Glutamatergic neuron (in vitro differentiated cells): ENCODE results near the gene CFAP141. TPM values are rescaled to one million over a fixed set of nuclear protein-coding genes. Genes with fewer than 3 reads are reported as not detected.

Experiments
- DNase-seq: peaks from one replicate; pipeline ENCODE4 v3.0.0; 2022
- H3K27ac Mint-ChIP-seq: one replicate; pipeline ENCODE4 v1.8.0; 2020; ENCODE audit warnings: mild to moderate bottlenecking, mixed read lengths, inconsistent platforms; ENCODE audit not compliant: unreplicated experiment
- H3K27me3 Mint-ChIP-seq: one replicate; pipeline ENCODE4 v1.8.0; 2020; ENCODE audit warnings: mild to moderate bottlenecking, moderate library complexity, mixed read lengths, inconsistent platforms; ENCODE audit not compliant: unreplicated experiment
- H3K36me3 Mint-ChIP-seq: one replicate; pipeline ENCODE4 v1.8.0; 2020; ENCODE audit warnings: mild to moderate bottlenecking, mixed read lengths, inconsistent platforms; ENCODE audit not compliant: unreplicated experiment
- H3K4me1 Mint-ChIP-seq: one replicate; pipeline ENCODE4 v1.8.0; 2020; ENCODE audit warnings: mild to moderate bottlenecking, low read depth, mixed read lengths, inconsistent platforms; ENCODE audit not compliant: unreplicated experiment
- H3K4me3 Mint-ChIP-seq: one replicate; pipeline ENCODE4 v1.8.0; 2020; ENCODE audit warnings: mild to moderate bottlenecking, mixed read lengths, inconsistent platforms; ENCODE audit not compliant: unreplicated experiment
- H3K9me3 Mint-ChIP-seq: one replicate; pipeline ENCODE4 v1.8.0; 2020; ENCODE audit warnings: mild to moderate bottlenecking, moderate library complexity, mixed read lengths, inconsistent platforms; ENCODE audit not compliant: unreplicated experiment
- CTCF ChIP-seq: fragments of 200-600 bp; sonication (generic); IDR thresholded peaks from one replicate; pipeline ENCODE4 v1.5.0; 2021; ENCODE audit not compliant: partially characterized antibody, unreplicated experiment
- total RNA-seq: library from RNA; stranded (reverse); fragmentation: NEBNext Ultra II Directional; extraction: Animal tissue kit (Norgen Biotek cat#: 25700); gene quantifications from one replicate; pipeline ENCODE4 v1.2.1, GENCODE V29; 2021; ENCODE audit not compliant: unreplicated experiment

Gene CFAP141
- total RNA-seq, 1 donor from 2014 or later, result not detected

- H3K27ac Mint-ChIP-seq, result peak within 1 kb of the TSS; percentile 98
- peak within 1 kb of the TSS; percentile 97 for H3K4me3 Mint-ChIP-seq
- no peak for TF ChIP-seq CTCF
- H3K36me3 Mint-ChIP-seq, result no peaks in the 10 kb centered on the region
- H3K27me3 Mint-ChIP-seq, result peaks cover 8% of the 10 kb centered on the region
- peaks cover 31% of the 10 kb centered on the region for H3K4me1 Mint-ChIP-seq
- DNase-seq, result peak; percentile 98
- H3K9me3 Mint-ChIP-seq, result peaks cover 15% of the 10 kb centered on the region
Measured at GRCh38 chr1:154220071-154220969, 14.2 kb upstream of the CFAP141 start, which contains the start of gene UBAP2L. Gene UBAP2L (plus strand): TSS chr1:154220955. CDS start chr1:154225124, 4,169 bp downstream.

DNA sequence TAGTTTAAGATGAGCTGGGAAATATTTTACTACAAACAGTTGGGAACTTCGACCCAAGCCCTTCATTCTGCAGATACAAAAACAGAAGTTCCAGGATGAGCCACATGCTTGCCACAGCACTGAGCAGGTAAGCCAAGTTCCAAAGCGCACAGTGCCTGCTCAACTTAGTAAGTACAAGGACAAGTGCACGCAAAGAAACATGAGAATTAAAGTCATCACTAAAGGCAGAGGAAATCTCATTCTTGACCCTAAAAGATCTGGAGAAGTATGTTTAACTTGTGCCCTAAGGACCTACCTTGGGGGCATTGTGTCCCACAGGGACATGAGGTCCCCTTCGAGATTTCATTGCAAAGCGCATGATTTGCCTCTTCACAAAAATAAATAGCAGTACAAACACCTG, 13.4 kb upstream of the CFAP141 start:
- peaks cover 15% of the 10 kb centered on the region for H3K9me3 Mint-ChIP-seq
- no peak for DNase-seq
- peak overlapping the region; percentile 94 for H3K4me3 Mint-ChIP-seq
- no peak for TF ChIP-seq CTCF
- H3K27ac Mint-ChIP-seq, result peak overlapping the region; percentile 97
- H3K36me3 Mint-ChIP-seq, result no peaks in the 10 kb centered on the region
- H3K27me3 Mint-ChIP-seq, result peaks cover 8% of the 10 kb centered on the region
- peaks cover 28% of the 10 kb centered on the region for H3K4me1 Mint-ChIP-seq

DNA sequence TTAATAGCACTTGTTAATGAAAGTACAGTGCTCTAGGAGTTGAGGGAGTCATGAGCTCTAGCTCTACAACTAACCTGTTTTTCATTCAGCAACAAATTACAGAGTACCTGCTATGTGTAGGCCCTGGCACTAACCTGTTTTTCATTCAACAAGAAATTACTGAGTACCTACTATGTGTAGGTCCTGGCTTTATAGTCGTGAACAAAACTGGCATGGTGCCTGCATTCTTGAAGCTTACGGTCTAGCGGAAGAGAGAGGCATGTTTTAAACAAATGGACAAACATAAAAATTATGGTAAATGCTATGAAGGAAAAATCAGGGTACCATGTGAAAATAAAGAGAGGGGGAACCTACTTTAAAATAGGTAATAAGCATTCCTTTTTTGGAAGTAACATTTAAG, 12.4 kb upstream of the CFAP141 start:
- Mint-ChIP-seq H3K4me1 (peaks cover 22% of the 10 kb centered on the region), H3K36me3 (no peaks in the 10 kb centered on the region), H3K9me3 (peaks cover 15% of the 10 kb centered on the region), H3K27ac (peak overlapping the region; percentile 97), H3K4me3 (peak overlapping the region; percentile 94), H3K27me3 (peaks cover 8% of the 10 kb centered on the region)
- no peak for DNase-seq
- no peak for TF ChIP-seq CTCF

GRCh38 chr1:154213274-154213673, 7.1 kb upstream of the CFAP141 start:
- no peak for DNase-seq
- no peaks in the 10 kb centered on the region for H3K27me3 Mint-ChIP-seq
- H3K36me3 Mint-ChIP-seq, result no peaks in the 10 kb centered on the region
- peaks cover under 1% of the 10 kb centered on the region for H3K4me1 Mint-ChIP-seq
- H3K27ac Mint-ChIP-seq, result no peak overlapping the region
- no peak overlapping the region for H3K4me3 Mint-ChIP-seq
- no peaks in the 10 kb centered on the region for H3K9me3 Mint-ChIP-seq
- no peak for TF ChIP-seq CTCF

- H3K36me3 Mint-ChIP-seq, result no peaks in the 10 kb centered on the region
- H3K4me1 Mint-ChIP-seq, result no peaks in the 10 kb centered on the region
Measured at GRCh38 chr1:154212083-154212482, 6.0 kb upstream of the CFAP141 start.

More at GRCh38 chr1:154212083-154212482, 6.0 kb upstream of the CFAP141 start:
- Mint-ChIP-seq H3K9me3 (peaks cover 2% of the 10 kb centered on the region), H3K4me3 (no peak overlapping the region), H3K27ac (no peak overlapping the region), H3K27me3 (no peaks in the 10 kb centered on the region)
- no peak for TF ChIP-seq CTCF
- DNase-seq, result no peak
